ENCODE results near the gene CPNE2. TPM values are rescaled to one million over a fixed set of nuclear protein-coding genes. Genes with fewer than 3 reads are reported as not detected.

Gene CPNE2
- total RNA-seq, 1 experiment from 2014 or later = 35.2 TPM

DNA sequence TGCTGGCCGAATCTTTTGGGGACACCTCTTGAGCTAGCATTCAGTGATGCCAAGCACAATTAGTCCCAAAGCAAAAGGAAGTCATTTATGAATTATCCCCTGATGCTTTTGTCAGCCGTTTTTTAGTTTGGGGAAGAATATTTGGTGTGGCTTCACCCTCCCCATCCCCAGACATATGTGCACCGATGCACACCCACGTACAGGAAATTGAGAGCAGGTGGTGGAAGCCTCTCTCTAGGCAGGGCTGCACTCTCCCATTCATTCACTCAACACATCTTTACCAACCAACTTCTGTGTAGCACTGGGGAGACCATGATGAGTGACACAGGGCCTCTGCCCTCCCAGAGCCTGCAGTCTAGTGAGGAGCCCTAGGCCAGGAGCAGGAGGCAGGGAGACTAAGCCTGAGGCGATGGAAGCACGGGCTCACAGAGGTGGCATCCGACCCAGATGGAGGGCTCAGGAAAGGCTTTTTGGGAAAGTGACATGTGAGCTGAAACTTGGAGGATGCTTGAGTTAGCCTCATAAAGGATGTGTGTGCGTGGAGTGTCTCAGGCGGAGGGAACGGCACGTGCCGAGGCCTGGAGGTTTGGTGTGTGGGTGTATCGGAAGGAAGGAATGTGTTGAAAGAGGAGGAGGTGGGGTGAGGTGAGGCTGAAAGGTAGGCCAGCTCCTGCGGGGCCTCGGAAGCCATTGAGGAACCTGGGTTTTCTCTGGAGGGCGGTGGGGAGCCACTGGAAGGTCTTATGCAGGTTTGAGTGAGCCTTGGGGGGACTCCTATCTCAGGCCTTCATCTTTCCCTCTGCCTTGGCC lies 49.6 kb downstream of the CPNE2 start:
- Histone ChIP-seq H3K9me2 (ENCODE audit: insufficient read depth) (no peaks in the 10 kb centered on the region), H2AFZ (no peak overlapping the region), H3K27ac (no peak overlapping the region), H3K27me3 (ENCODE audit: insufficient read depth, low read depth) (no peaks in the 10 kb centered on the region), H3K4me2 (no peak overlapping the region), H3K4me3 (no peak overlapping the region), H4K20me1 (ENCODE audit: insufficient read depth) (no peaks in the 10 kb centered on the region), H3K4me1 (replicated peaks; ENCODE audit: insufficient read depth) (0 out of 2 replicates have a peak, but pooled peaks cover 4% of the 10 kb centered on the region), H3K79me2 (ENCODE audit: low read depth) (no peaks in the 10 kb centered on the region), H3F3A (ENCODE audit: insufficient read depth, low read depth) (no peaks in the 10 kb centered on the region), H3K9me3 (ENCODE audit: insufficient read depth, low read depth) (no peaks in the 10 kb centered on the region), H3K36me3 (ENCODE audit: low read depth) (no peaks in the 10 kb centered on the region)
- no peak for DNase-seq
- ChIA-PET CTCF (no interaction called here), POLR2A (ENCODE audit: unreplicated experiment) (no interaction called here)
- TF ChIP-seq, protein P1, sequence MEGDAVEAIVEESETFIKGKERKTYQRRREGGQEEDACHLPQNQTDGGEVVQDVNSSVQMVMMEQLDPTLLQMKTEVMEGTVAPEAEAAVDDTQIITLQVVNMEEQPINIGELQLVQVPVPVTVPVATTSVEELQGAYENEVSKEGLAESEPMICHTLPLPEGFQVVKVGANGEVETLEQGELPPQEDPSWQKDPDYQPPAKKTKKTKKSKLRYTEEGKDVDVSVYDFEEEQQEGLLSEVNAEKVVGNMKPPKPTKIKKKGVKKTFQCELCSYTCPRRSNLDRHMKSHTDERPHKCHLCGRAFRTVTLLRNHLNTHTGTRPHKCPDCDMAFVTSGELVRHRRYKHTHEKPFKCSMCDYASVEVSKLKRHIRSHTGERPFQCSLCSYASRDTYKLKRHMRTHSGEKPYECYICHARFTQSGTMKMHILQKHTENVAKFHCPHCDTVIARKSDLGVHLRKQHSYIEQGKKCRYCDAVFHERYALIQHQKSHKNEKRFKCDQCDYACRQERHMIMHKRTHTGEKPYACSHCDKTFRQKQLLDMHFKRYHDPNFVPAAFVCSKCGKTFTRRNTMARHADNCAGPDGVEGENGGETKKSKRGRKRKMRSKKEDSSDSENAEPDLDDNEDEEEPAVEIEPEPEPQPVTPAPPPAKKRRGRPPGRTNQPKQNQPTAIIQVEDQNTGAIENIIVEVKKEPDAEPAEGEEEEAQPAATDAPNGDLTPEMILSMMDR (conservative IDR thresholded peaks at IDR 0.05) = no peak
- TF ChIP-seq EZH2 (IDR thresholded peaks at IDR 0.05; ENCODE audit: low read depth) = no peak
- intact Hi-C loops (cut with micrococcal nuclease; ENCODE audit: unreplicated experiment) = no loop called here
- BruUV-seq (replicated peaks) = no TSS peak

DNA sequence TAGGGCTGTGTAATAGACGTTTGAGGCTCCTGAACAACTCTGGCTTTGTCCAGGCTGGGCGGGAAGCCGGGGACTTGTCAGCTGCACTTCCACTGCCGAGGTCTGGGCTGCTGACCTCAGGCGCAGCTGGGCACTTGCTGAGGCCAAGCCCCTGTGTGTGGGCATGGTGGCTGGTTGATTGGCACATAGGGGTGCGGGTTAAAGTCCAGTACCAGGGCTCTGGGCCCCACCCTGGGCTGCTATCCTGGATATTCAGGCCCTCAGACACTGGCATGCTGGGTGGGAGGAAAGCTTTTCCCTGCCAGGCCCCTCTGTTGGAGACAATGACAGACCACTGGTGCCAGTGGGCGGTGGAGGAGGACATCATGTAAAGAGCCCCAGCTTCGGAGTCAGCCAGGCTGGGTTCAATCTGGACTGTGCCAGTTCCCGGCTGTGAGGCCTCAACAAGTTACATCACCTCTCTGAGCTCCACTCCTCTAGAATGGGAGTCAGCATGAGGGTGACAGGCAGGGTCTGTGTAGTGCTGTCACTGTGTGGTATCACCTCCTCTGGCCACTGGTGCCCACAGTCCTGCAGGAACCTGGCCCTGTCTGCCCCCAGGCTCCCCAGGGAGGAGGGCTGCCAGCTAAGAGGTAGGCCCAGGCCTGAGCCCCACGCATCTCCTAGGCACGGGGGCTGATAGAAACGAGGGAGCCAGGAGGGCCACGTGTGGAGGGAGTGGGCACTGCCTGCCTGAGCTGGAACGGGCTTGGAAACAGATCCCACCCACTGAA lies 51.0 kb downstream of the CPNE2 start:
- H3K4me3 ChIP-seq = no peak overlapping the region
- BruUV-seq (replicated peaks) = no TSS peak
- no peaks in the 10 kb centered on the region for H4K20me1 ChIP-seq (ENCODE audit: insufficient read depth)
- no peaks in the 10 kb centered on the region for H3K9me2 ChIP-seq (ENCODE audit: insufficient read depth)
- intact Hi-C loops (cut with micrococcal nuclease; ENCODE audit: unreplicated experiment) = no loop called here
- 0 out of 2 replicates have a peak, but pooled peaks cover 4% of the 10 kb centered on the region for H3K4me1 ChIP-seq (replicated peaks; ENCODE audit: insufficient read depth)
- H3K27me3 ChIP-seq (ENCODE audit: insufficient read depth, low read depth) = no peaks in the 10 kb centered on the region
- no peak overlapping the region for H3K4me2 ChIP-seq
- no peaks in the 10 kb centered on the region for H3K79me2 ChIP-seq (ENCODE audit: low read depth)
- ChIA-PET POLR2A (ENCODE audit: unreplicated experiment) (no interaction called here), CTCF (no interaction called here)
- TF ChIP-seq, protein P1 (conservative IDR thresholded peaks at IDR 0.05) = no peak
- TF ChIP-seq EZH2 (IDR thresholded peaks at IDR 0.05; ENCODE audit: low read depth) = no peak
- no peak overlapping the region for H3K27ac ChIP-seq
- no peaks in the 10 kb centered on the region for H3K9me3 ChIP-seq (ENCODE audit: insufficient read depth, low read depth)
- H3F3A ChIP-seq (ENCODE audit: insufficient read depth, low read depth) = peaks cover 3% of the 10 kb centered on the region; the same call in 1 of the 2 replicates
- no peaks in the 10 kb centered on the region for H3K36me3 ChIP-seq (ENCODE audit: low read depth)
- no peak overlapping the region for H2AFZ ChIP-seq
- no peak for DNase-seq

DNA sequence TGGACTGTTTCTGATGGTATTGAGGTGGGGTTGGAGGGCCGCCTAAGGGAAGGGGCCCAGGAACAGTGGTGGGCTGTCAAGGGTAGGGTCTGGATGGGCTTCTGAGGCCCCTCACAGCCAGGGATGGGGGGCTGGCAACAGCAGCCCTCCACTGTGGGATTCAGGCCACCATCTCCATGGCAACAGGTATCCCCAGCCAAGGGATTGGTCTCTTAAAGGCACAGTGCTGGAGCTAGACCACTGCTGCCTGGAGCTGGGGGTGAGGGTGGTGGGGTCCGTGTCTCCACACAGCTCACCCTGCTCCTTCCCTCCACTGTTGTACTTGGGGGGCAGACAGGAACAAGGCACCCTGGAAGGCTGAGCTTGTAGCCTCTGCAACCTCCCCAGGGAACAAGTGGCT lies 51.6 kb downstream of the CPNE2 start:
- no peaks in the 10 kb centered on the region for H3K36me3 ChIP-seq (ENCODE audit: low read depth)
- H3K27me3 ChIP-seq (ENCODE audit: insufficient read depth, low read depth) = no peaks in the 10 kb centered on the region
- no peak for DNase-seq
- 0 out of 2 replicates have a peak, but pooled peaks cover 4% of the 10 kb centered on the region for H3K4me1 ChIP-seq (replicated peaks; ENCODE audit: insufficient read depth)
- intact Hi-C loops (cut with micrococcal nuclease; ENCODE audit: unreplicated experiment) = no loop called here
- H3K79me2 ChIP-seq (ENCODE audit: low read depth) = no peaks in the 10 kb centered on the region
- no peak overlapping the region for H3K4me2 ChIP-seq
- H3K9me2 ChIP-seq (ENCODE audit: insufficient read depth) = no peaks in the 10 kb centered on the region
- no TSS peak for BruUV-seq (replicated peaks)
- peaks cover 3% of the 10 kb centered on the region; the same call in 1 of the 2 replicates for H3F3A ChIP-seq (ENCODE audit: insufficient read depth, low read depth)
- no peak for TF ChIP-seq EZH2 (IDR thresholded peaks at IDR 0.05; ENCODE audit: low read depth)
- TF ChIP-seq, protein P1 (conservative IDR thresholded peaks at IDR 0.05) = no peak
- no peak overlapping the region for H3K27ac ChIP-seq
- POLR2A ChIA-PET (ENCODE audit: unreplicated experiment) = no interaction called here
- H3K9me3 ChIP-seq (ENCODE audit: insufficient read depth, low read depth) = no peaks in the 10 kb centered on the region
- no peaks in the 10 kb centered on the region for H4K20me1 ChIP-seq (ENCODE audit: insufficient read depth)
- no peak overlapping the region for H3K4me3 ChIP-seq
- no peak overlapping the region for H2AFZ ChIP-seq
- CTCF ChIA-PET = no interaction called here
